K562 (cell line): ENCODE results near the gene COL24A1. TPM values are rescaled to one million over a fixed set of nuclear protein-coding genes. Genes with fewer than 3 reads are reported as not detected.

Source experiments
- ATAC-seq: fragments of 200-7000 bp; cut with Tn5 transposase; 3 replicates; pipeline ENCODE4 v1.9.1; 2020; ENCODE audit warnings: moderate library complexity
- BruUV-seq: library from RNA; stranded (reverse); fragments of 400-500 nt; replicated peaks from 2 replicates; lab custom pipeline; 2021; lab: Mats Ljungman, UMichigan
- CTCF ChIA-PET: fragments of 300-600 bp; formaldehyde crosslinking; extraction: SDS; loops from one replicate; lab custom pipeline; 2021; ENCODE audit warnings: low intra/inter-chr PET ratio; lab: Yijun Ruan, JAX
- POLR2A ChIA-PET: fragments of 300-600, 350-650 bp; sonication (Branson Sonifier 250); formaldehyde crosslinking; extraction: SDS; loops from one replicate; lab custom pipeline; 2021; ENCODE audit warnings: antibody characterized with exemption, inconsistent platforms; lab: Yijun Ruan, JAX
- DNase-seq, 4 experiments: peaks; one replicate each; pipeline versions ENCODE4 v3.0.0 to v3.0.0-alpha.2; 2011 to 2018; ENCODE audit warnings: low spot score in 3 of 4, mixed read lengths in 3 of 4; ENCODE audit errors: extremely low read depth in 1 of 4
- FAIRE-seq: peaks from 2 replicates; lab custom pipeline; 2011; peaks lifted over from hg19 to GRCh38; lab: Jason Lieb, UNC
- H2AFZ ChIP-seq: 2 replicates; pipeline ENCODE4 v1.6.0; 2011; ENCODE audit warnings: low read depth, low read length, control low read depth, inconsistent platforms
- H3K27ac ChIP-seq: fragments of 200-600 bp; 3 replicates; pipeline ENCODE4 v1.8.0; 2011; ENCODE audit warnings: low read depth, mild to moderate bottlenecking, control low read depth, inconsistent platforms, low read length, moderate library complexity, mixed read lengths; ENCODE audit errors: extremely low read depth
- H3K27me3 ChIP-seq, 2 experiments: fragments of 300-600 bp in 1 of 2; 2 replicates in 1 of 2; 3 replicates in 1 of 2; pipeline versions ENCODE4 v1.6.0 to v1.8.0; 2011; ENCODE audit warnings: inconsistent platforms in 2 of 2, low read length in 2 of 2, mild to moderate bottlenecking in 1 of 2, mixed read lengths in 1 of 2, moderate library complexity in 1 of 2; ENCODE audit not compliant: control insufficient read depth in 2 of 2, insufficient read depth in 2 of 2
- H3K36me3 ChIP-seq: fragments of 300-600 bp; 3 replicates; pipeline ENCODE4 v1.8.0; 2011; ENCODE audit warnings: mild to moderate bottlenecking, low read length, inconsistent platforms; ENCODE audit not compliant: control insufficient read depth, insufficient read depth
- H3K4me1 ChIP-seq, 2 experiments: fragments of 200-600 bp in 1 of 2; replicated peaks in 1 of 2; 2 replicates in 1 of 2; 3 replicates in 1 of 2; pipeline versions ENCODE4 v1.5.1 to v1.8.0; 2011; ENCODE audit warnings: inconsistent platforms in 2 of 2, low read length in 2 of 2, mild to moderate bottlenecking in 1 of 2, mixed read lengths in 1 of 2, moderate library complexity in 1 of 2; ENCODE audit not compliant: control insufficient read depth in 2 of 2, insufficient read depth in 2 of 2
- H3K4me2 ChIP-seq: 2 replicates; pipeline ENCODE4 v1.6.1; 2011; ENCODE audit warnings: low read length, control low read depth, inconsistent platforms, mixed read lengths; ENCODE audit not compliant: insufficient read depth
- H3K4me3 ChIP-seq: fragments of 200-600 bp; sonication (generic), shearing (Covaris generic); 2 replicates; pipeline ENCODE4 v1.5.1; 2016; ENCODE audit warnings: control low read depth, inconsistent platforms
- H3K79me2 ChIP-seq: fragments of 200-600 bp; 3 replicates; pipeline ENCODE4 v1.8.0; 2011; ENCODE audit warnings: low read length, inconsistent platforms; ENCODE audit not compliant: control insufficient read depth, insufficient read depth
- H3K9ac ChIP-seq, 2 experiments: 2 replicates each; pipeline versions ENCODE4 v1.6.0 to v1.6.1; 2011; ENCODE audit warnings: low read depth in 2 of 2, low read length in 2 of 2, control low read depth in 1 of 2, inconsistent platforms in 1 of 2, mild to moderate bottlenecking in 1 of 2, mixed read lengths in 1 of 2; ENCODE audit not compliant: insufficient read depth in 1 of 2
- H3K9me1 ChIP-seq: one replicate; pipeline ENCODE4 v1.6.0; 2011; ENCODE audit warnings: inconsistent platforms, mild to moderate bottlenecking, low read length, moderate library complexity; ENCODE audit not compliant: control insufficient read depth, insufficient read depth
- H3K9me3 ChIP-seq: replicated peaks from 2 replicates; pipeline ENCODE4 v1.5.1; 2011; ENCODE audit warnings: low read depth, low read length, inconsistent platforms; ENCODE audit not compliant: control insufficient read depth, insufficient read depth
- H4K20me1 ChIP-seq: replicated peaks from 2 replicates; pipeline ENCODE4 v1.6.1; 2011; ENCODE audit warnings: low read length, inconsistent platforms, mixed read lengths; ENCODE audit not compliant: control insufficient read depth, insufficient read depth
- FOXO4 ChIP-seq: fragments of 450-650 bp; formaldehyde crosslinking; IDR thresholded peaks from 2 replicates; pipeline ENCODE4 v1.4.0; 2020; ENCODE audit warnings: mild to moderate bottlenecking, moderate library complexity
- MCM2 ChIP-seq: fragments of 450-650 bp; IDR thresholded peaks from 2 replicates; pipeline ENCODE4 v1.6.1; 2017; ENCODE audit warnings: low read depth, mild to moderate bottlenecking
- MEIS2 ChIP-seq: fragments of 450-650 bp; IDR thresholded peaks from 2 replicates; pipeline ENCODE4 v1.6.1; 2014; ENCODE audit warnings: mild to moderate bottlenecking; ENCODE audit not compliant: partially characterized antibody
- MIER1 ChIP-seq: fragments of 450-650 bp; IDR thresholded peaks from 2 replicates; pipeline ENCODE4 v1.6.1; 2016; ENCODE audit warnings: antibody characterized with exemption, mild to moderate bottlenecking, low read depth
- NFATC3 ChIP-seq: fragments of 450-650 bp; IDR thresholded peaks from 2 replicates; pipeline ENCODE4 v1.6.1; 2017; ENCODE audit warnings: mild to moderate bottlenecking
- RNF2 ChIP-seq: sonication (generic); IDR thresholded peaks from 2 replicates; pipeline ENCODE4 v1.6.1; 2016
- SETDB1 ChIP-seq: IDR thresholded peaks from one replicate; pipeline ENCODE4 v1.6.1; 2012; ENCODE audit warnings: low read length, control low read depth, inconsistent platforms
- TSHZ1 ChIP-seq: fragments of 250-450 bp; sonication (Bioruptor Pico); IDR thresholded peaks from 2 replicates; pipeline ENCODE4 v1.4.0; 2020; ENCODE audit warnings: mild to moderate bottlenecking, moderate library complexity
- ZBTB5 ChIP-seq: fragments of 450-650 bp; IDR thresholded peaks from 2 replicates; pipeline ENCODE4 v1.6.1; 2017; ENCODE audit warnings: antibody characterized with exemption
- ZNF212 ChIP-seq: fragments of 450-650 bp; formaldehyde crosslinking; IDR thresholded peaks from 2 replicates; pipeline ENCODE4 v1.4.0; 2020; ENCODE audit warnings: mild to moderate bottlenecking
- ZNF280B ChIP-seq: fragments of 250-450 bp; sonication (Bioruptor Pico); IDR thresholded peaks from 2 replicates; pipeline ENCODE4 v1.5.1; 2021; ENCODE audit warnings: mild to moderate bottlenecking
- ZNF740 ChIP-seq, 3 experiments: fragments of 200-800 bp in 1 of 3; sonication (Bioruptor generic) in 1 of 3; sonication (generic) in 1 of 3; formaldehyde crosslinking in 1 of 3; IDR thresholded peaks; 2 replicates each; pipeline versions ENCODE4 v1.6.1 to v1.8.0; 2016 to 2022; ENCODE audit warnings: mild to moderate bottlenecking in 2 of 3, missing compliant biosample characterization in 2 of 3, missing genetic modification characterization in 2 of 3, missing genetic modification reagents in 1 of 3
- WGBS: fragments of 100-300 bp; shearing (Covaris generic); methylation state at CpG from one replicate; pipeline ENCODE4 v1.1.6; 2016; ENCODE audit warnings: low coverage, mixed read lengths; ENCODE audit not compliant: insufficient coverage; ENCODE audit errors: missing lambda C conversion rate; 5-methylcytosine and 5-hydroxymethylcytosine counted together
- in situ Hi-C: fragments of 300-500 bp; cut with MboI; formaldehyde crosslinking; loops from 4 replicates; pipeline ENCODE4 v1.15.0; 2018; ENCODE audit warnings: inconsistent platforms, mixed read lengths
- intact Hi-C: fragments of 100-400 bp; cut with micrococcal nuclease; formaldehyde crosslinking; loops from 2 replicates; pipeline ENCODE4 v1.14.2; 2022
- polyA plus RNA-seq, 8 experiments: library from polyadenylated mRNA; depleted of rRNA in 4 of 8; stranded (reverse) in 5 of 8; unstranded in 3 of 8; fragments of >200 nt; fragmentation: Nextera tagmentation in 2 of 8; fragmentation: Illumina TruSeq in 1 of 8; extraction: Ambion mirVana in 2 of 8; extraction: Trizol in 1 of 8; gene quantifications; 2 replicates each; pipeline versions ENCODE4 v1.2.1 to v1.2.3, GENCODE V29; 2011 to 2014; ENCODE audit warnings: inconsistent platforms in 1 of 8, missing spikeins in 1 of 8
- total RNA-seq, 7 experiments: library from RNA; depleted of rRNA in 6 of 7; stranded (reverse); fragments of >200 nt in 6 of 7; fragmentation: Illumina TruSeq in 2 of 7; extraction: Trizol in 2 of 7; gene quantifications; 2 replicates each; pipeline versions ENCODE4 v1.2.1 to v1.2.3, GENCODE V29; 2011 to 2021; ENCODE audit warnings: low replicate concordance in 1 of 7

Gene COL24A1
- total and polyA plus RNA-seq, 9 of the 15 experiments (the other 6 are each of a cell fraction or from before 2014, with no cell fraction given), result 0.01 to 0.06 (median 0.03) TPM; not detected in 2

DNA sequence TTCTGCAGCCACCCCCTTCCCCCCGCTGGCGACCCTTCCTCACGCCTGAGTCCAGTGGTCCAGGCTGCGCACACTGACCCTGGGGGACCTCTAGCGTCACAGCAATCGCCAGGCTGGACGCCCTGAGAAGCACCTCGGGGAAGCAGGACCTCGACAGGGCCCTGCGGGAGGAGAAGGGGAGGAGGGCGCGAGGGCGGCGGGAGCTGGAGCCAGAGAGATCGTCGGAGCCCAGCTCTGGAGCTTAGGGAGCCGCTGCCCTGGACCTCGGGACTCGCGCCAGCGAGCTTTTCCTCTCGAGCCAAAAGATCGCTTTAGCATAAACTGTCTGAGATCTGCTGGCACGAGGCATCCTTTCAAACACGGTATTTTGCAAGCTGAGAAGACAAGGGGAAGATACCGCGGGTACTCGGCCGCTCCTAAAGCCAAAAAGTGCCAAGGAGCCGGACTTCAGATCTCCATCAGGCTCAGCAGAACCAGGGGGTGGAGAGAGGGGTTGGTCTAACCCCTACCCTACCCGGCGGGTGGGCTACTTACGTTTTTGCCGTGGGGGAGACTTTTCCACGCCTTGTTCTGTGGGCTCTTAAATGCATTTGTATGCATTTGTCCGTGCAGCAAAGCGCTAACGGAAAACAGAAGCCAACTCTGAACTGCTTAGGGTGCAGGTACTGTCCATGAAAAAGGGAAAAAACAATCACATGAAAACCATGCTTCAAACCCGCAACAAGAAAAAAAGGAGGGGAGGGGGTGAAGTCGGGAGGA is 586 bp downstream of the COL24A1 start:
- no peak overlapping the region for H3K27ac ChIP-seq
- FAIRE-seq (no peak), DNase-seq (no peak), ATAC-seq (no peak)
- ChIA-PET POLR2A (no interaction called here), CTCF (no interaction called here)
- WGBS, result under 1% methylated on average over 27 of the region's 40 CpGs
- no peaks in the 10 kb centered on the region for H3K9me1 ChIP-seq
- H3K4me3 ChIP-seq, result no peak overlapping the region
- H3K9ac ChIP-seq, result no peak overlapping the region; a peak in 1 of 4 replicates
- no TSS peak for BruUV-seq
- no peaks in the 10 kb centered on the region for H3K79me2 ChIP-seq
- no peak overlapping the region for H2AFZ ChIP-seq
- H3K27me3 ChIP-seq, result peaks cover 11 to 29% of the 10 kb centered on the region in 2 experiments; a peak in 3 of 5 replicates
- no peak overlapping the region for H3K4me2 ChIP-seq
- H3K9me3 ChIP-seq, result no peaks in the 10 kb centered on the region
- H3K36me3 ChIP-seq, result no peaks in the 10 kb centered on the region
- in situ Hi-C loops (no loop called here), intact Hi-C loops (no loop called here)
- H3K4me1 ChIP-seq, result peaks cover 0 to 11% of the 10 kb centered on the region in 2 experiments; a peak in 2 of 5 replicates
- no peaks in the 10 kb centered on the region for H4K20me1 ChIP-seq
- TF ChIP-seq ZNF280B (CRISPR knock-in tag) (no peak), ZBTB5 (no peak), MIER1 (no peak), ZNF740 (CRISPR knock-in tag; IDR thresholded peaks at IDR 0.05) (no peak), ZNF740 (tag; IDR thresholded peaks at IDR 0.05) (no peak), ZNF212 (CRISPR knock-in tag) (no peak), SETDB1 (no peak), FOXO4 (CRISPR knock-in tag) (no peak), NFATC3 (no peak), TSHZ1 (CRISPR knock-in tag) (no peak), RNF2 (no peak), MCM2 (no peak), MEIS2 (no peak)
